ENCODE results near the gene ATP6V0E2.
"Not testable (repeated sequence)": the region's sequence is repeated elsewhere in the genome, so short reads cannot be mapped to it uniquely, and the experiment has no call there.

Gene ATP6V0E2

GRCh38 chr7:149926414-149926813 is 52.6 kb downstream of the ATP6V0E2 start:
- DNase-seq (ENCODE audit: low read depth in 2 of 2, low spot score in 1 of 2) = not testable (repeated sequence)

Data from stimulated activated CD8-positive, alpha-beta memory T cell treated with anti-CD3 and anti-CD28 coated beads, Interleukin-4, amount 100 ng/mL, for 4 hours (primary cell).